ENCODE measurements around the gene VSIG10L. TPM values are rescaled to one million over a fixed set of nuclear protein-coding genes. Genes with fewer than 3 reads are reported as not detected.

VSIG10L gene
- total RNA-seq, 1 experiment from 2014 or later: 4.5 TPM

GRCh38 chr19:51380379-51380778, 38.4 kb upstream of the VSIG10L start:
- CTCF ChIA-PET: no interaction called here
- POLR2A ChIA-PET: no interaction called here
- no TSS peak for BruUV-seq (replicated peaks)
- intact Hi-C loops (cut with micrococcal nuclease; ENCODE audit: unreplicated experiment): no loop called here
- Mint-ChIP-seq H3K27me3 (ENCODE audit: insufficient read depth, unreplicated experiment) (no peaks in the 10 kb centered on the region), H3K27ac (ENCODE audit: unreplicated experiment) (no peak overlapping the region), H3K4me3 (ENCODE audit: unreplicated experiment) (no peak overlapping the region), H3K9me3 (ENCODE audit: unreplicated experiment) (no peaks in the 10 kb centered on the region), H3K4me1 (ENCODE audit: low read depth, unreplicated experiment) (no peaks in the 10 kb centered on the region), H3K36me3 (ENCODE audit: insufficient read depth, unreplicated experiment) (no peaks in the 10 kb centered on the region)
- TF ChIP-seq CTCF (IDR thresholded peaks at IDR 0.05; ENCODE audit: insufficient read depth in 1 of 2, low read depth in 1 of 2, low read length in 1 of 2, severe bottlenecking in 1 of 2, unreplicated experiment in 1 of 2): no peak
- no peak overlapping the region for H3K4me3 ChIP-seq (ENCODE audit: low read depth, low read length)
- H3K4me1 ChIP-seq: no peaks in the 10 kb centered on the region
- peaks cover 14% of the 10 kb centered on the region for H3K9me3 ChIP-seq
- DNase-seq: no peak
- H3K36me3 ChIP-seq (ENCODE audit: control insufficient read depth, insufficient read depth, low read length): no peaks in the 10 kb centered on the region
- no peaks in the 10 kb centered on the region for H3K27me3 ChIP-seq (replicated peaks; ENCODE audit: control insufficient read depth, insufficient read depth, low read length)

GRCh38 chr19:51377422-51377821, 35.5 kb upstream of the VSIG10L start:
- no peak overlapping the region for H3K4me3 ChIP-seq (ENCODE audit: low read depth, low read length)
- Mint-ChIP-seq H3K4me3 (ENCODE audit: unreplicated experiment) (no peak overlapping the region), H3K36me3 (ENCODE audit: insufficient read depth, unreplicated experiment) (no peaks in the 10 kb centered on the region), H3K9me3 (ENCODE audit: unreplicated experiment) (no peaks in the 10 kb centered on the region), H3K4me1 (ENCODE audit: low read depth, unreplicated experiment) (no peaks in the 10 kb centered on the region), H3K27ac (ENCODE audit: unreplicated experiment) (no peak overlapping the region), H3K27me3 (ENCODE audit: insufficient read depth, unreplicated experiment) (no peaks in the 10 kb centered on the region)
- no peak for DNase-seq
- no TSS peak for BruUV-seq (replicated peaks)
- CTCF ChIA-PET: no interaction called here
- no peaks in the 10 kb centered on the region for H3K27me3 ChIP-seq (replicated peaks; ENCODE audit: control insufficient read depth, insufficient read depth, low read length)
- POLR2A ChIA-PET: interaction anchor here (2.0 kb wide), 1 partner anchor 10 kb away, joined by 10 read pairs; no protein-coding TSS in a partner anchor
- intact Hi-C loops (cut with micrococcal nuclease; ENCODE audit: unreplicated experiment): no loop called here
- H3K4me1 ChIP-seq: no peaks in the 10 kb centered on the region
- peaks cover 14% of the 10 kb centered on the region for H3K9me3 ChIP-seq
- no peak for TF ChIP-seq CTCF (IDR thresholded peaks at IDR 0.05; ENCODE audit: insufficient read depth in 1 of 2, low read depth in 1 of 2, low read length in 1 of 2, severe bottlenecking in 1 of 2, unreplicated experiment in 1 of 2)
- no peaks in the 10 kb centered on the region for H3K36me3 ChIP-seq (ENCODE audit: control insufficient read depth, insufficient read depth, low read length)

- Histone ChIP-seq H3K4me1 (no peaks in the 10 kb centered on the region), H3K27me3 (replicated peaks; ENCODE audit: control insufficient read depth, insufficient read depth, low read length) (no peaks in the 10 kb centered on the region), H3K4me3 (ENCODE audit: low read depth, low read length) (no peak overlapping the region), H3K9me3 (no peaks in the 10 kb centered on the region; the same call in 1 of the 2 replicates), H3K36me3 (ENCODE audit: control insufficient read depth, insufficient read depth, low read length) (no peaks in the 10 kb centered on the region)
- H3K27me3 Mint-ChIP-seq (ENCODE audit: insufficient read depth, unreplicated experiment): no peaks in the 10 kb centered on the region
- no peaks in the 10 kb centered on the region for H3K9me3 Mint-ChIP-seq (ENCODE audit: unreplicated experiment)
- no peak for TF ChIP-seq CTCF (IDR thresholded peaks at IDR 0.05; ENCODE audit: insufficient read depth in 1 of 2, low read depth in 1 of 2, low read length in 1 of 2, severe bottlenecking in 1 of 2, unreplicated experiment in 1 of 2)
- H3K4me1 Mint-ChIP-seq (ENCODE audit: low read depth, unreplicated experiment): no peaks in the 10 kb centered on the region
- no peak for DNase-seq
- ChIA-PET POLR2A (interaction anchor here (2.0 kb wide), 1 partner anchor 8 kb away, joined by 10 read pairs; no protein-coding TSS in a partner anchor), CTCF (no interaction called here)
- intact Hi-C loops (cut with micrococcal nuclease; ENCODE audit: unreplicated experiment): no loop called here
- H3K4me3 Mint-ChIP-seq (ENCODE audit: unreplicated experiment): no peak overlapping the region
- no TSS peak for BruUV-seq (replicated peaks)
- H3K36me3 Mint-ChIP-seq (ENCODE audit: insufficient read depth, unreplicated experiment): peaks cover under 1% of the 10 kb centered on the region
- no peak overlapping the region for H3K27ac Mint-ChIP-seq (ENCODE audit: unreplicated experiment)
These were observed 33.7 kb upstream of the VSIG10L start for GRCh38 chr19:51375504-51376221.

Measured in Caco-2 (cell line).